HCT116 (cell line): ENCODE results near the gene CFDP1. TPM values are rescaled to one million over a fixed set of nuclear protein-coding genes. Genes with fewer than 3 reads are reported as not detected.

Experiments used
- ATAC-seq: fragments of 200-7000 bp; cut with Tn5 transposase; 2 replicates; pipeline ENCODE4 v1.9.1; 2020; ENCODE audit warnings: mild to moderate bottlenecking, moderate library complexity
- BruUV-seq: library from RNA; stranded (reverse); fragments of 400-500 nt; replicated peaks from 2 replicates; lab custom pipeline; 2021; lab: Mats Ljungman, UMichigan
- CTCF ChIA-PET: fragments of 300-600 bp; sonication (Branson Sonifier 250); formaldehyde crosslinking; loops from one replicate; lab custom pipeline; 2021; ENCODE audit warnings: antibody characterized with exemption; lab: Charles Lee
- POLR2A ChIA-PET: fragments of 300-600, 350-600 bp; sonication (Branson Sonifier 250); formaldehyde crosslinking; loops from one replicate; lab custom pipeline; 2021; ENCODE audit warnings: antibody characterized with exemption; lab: Charles Lee
- RAD21 ChIA-PET, 2 experiments: fragments of 300-600 bp; sonication (Branson Sonifier 250); formaldehyde crosslinking; loops; one replicate each; lab custom pipeline; 2023; ENCODE audit warnings: low total read pairs in 2 of 2; ENCODE audit not compliant: uncharacterized antibody in 2 of 2, unreplicated experiment in 2 of 2, low non-redundant PET in 1 of 2; lab: Charles Lee
- DNase-seq: peaks from one replicate; pipeline ENCODE4 v3.0.0-alpha.2; 2010; ENCODE audit warnings: low read depth, low spot score
- H2AFZ ChIP-seq: fragments of 200-600 bp; shearing (Covaris generic), sonication (generic); 2 replicates; pipeline ENCODE4 v1.6.1; 2017; ENCODE audit warnings: low read depth, mixed run types, mixed read lengths, antibody characterized with exemption, low read length; ENCODE audit not compliant: poor library complexity, severe bottlenecking
- H3K27ac ChIP-seq: 2 replicates; pipeline ENCODE4 v1.5.1; 2012; ENCODE audit warnings: low read depth, low read length
- H3K27me3 ChIP-seq: fragments of 200-600 bp; sonication (generic); 2 replicates; pipeline ENCODE4 v1.6.1; 2016; ENCODE audit warnings: mixed run types, low read length, mixed read lengths; ENCODE audit not compliant: insufficient read depth
- H3K36me3 ChIP-seq, 2 experiments: fragments of 200-500 bp in 1 of 2; fragments of 200-600 bp in 1 of 2; sonication (Bioruptor generic) in 1 of 2; sonication (generic) in 1 of 2; 2 replicates each; pipeline versions ENCODE4 v1.5.1 to v1.6.1; 2014 to 2016; ENCODE audit warnings: low read length in 2 of 2, inconsistent platforms in 1 of 2, mixed read lengths in 1 of 2, mixed run types in 1 of 2; ENCODE audit not compliant: insufficient read depth in 2 of 2, control insufficient read depth in 1 of 2
- H3K4me1 ChIP-seq, 2 experiments: fragments of 200-600 bp in 1 of 2; sonication (generic) in 1 of 2; 2 replicates each; pipeline versions ENCODE4 v1.5.1 to v1.6.1; 2012 to 2017; ENCODE audit warnings: low read length in 2 of 2, inconsistent platforms in 1 of 2, mild to moderate bottlenecking in 1 of 2, mixed read lengths in 1 of 2, mixed run types in 1 of 2, moderate library complexity in 1 of 2; ENCODE audit not compliant: insufficient read depth in 2 of 2, control insufficient read depth in 1 of 2
- H3K4me2 ChIP-seq: fragments of 200-600 bp; sonication (generic); 2 replicates; pipeline ENCODE4 v1.6.1; 2017; ENCODE audit warnings: mixed run types, low read length, mixed read lengths
- H3K4me3 ChIP-seq, 2 experiments: fragments of 200-600 bp in 1 of 2; sonication (generic) in 1 of 2; replicated peaks in 1 of 2; 2 replicates each; pipeline ENCODE4 v1.5.1; 2011 to 2016; ENCODE audit warnings: low read length in 2 of 2, control low read depth in 1 of 2, low read depth in 1 of 2, mild to moderate bottlenecking in 1 of 2, mixed read lengths in 1 of 2, mixed run types in 1 of 2
- H3K79me2 ChIP-seq: fragments of 200-600 bp; sonication (generic); 2 replicates; pipeline ENCODE4 v1.6.1; 2017; ENCODE audit warnings: mild to moderate bottlenecking, mixed run types, low read length, moderate library complexity, mixed read lengths; ENCODE audit not compliant: insufficient read depth
- H3K9ac ChIP-seq: fragments of 200-600 bp; sonication (generic); 2 replicates; pipeline ENCODE4 v1.6.1; 2016; ENCODE audit warnings: low read length, mixed read lengths
- H3K9me2 ChIP-seq: fragments of 200-600 bp; sonication (generic), shearing (Covaris generic); 2 replicates; pipeline ENCODE4 v1.6.1; 2017; ENCODE audit warnings: mixed run types, mild to moderate bottlenecking, moderate library complexity; ENCODE audit not compliant: insufficient read depth
- H3K9me3 ChIP-seq, 2 experiments: fragments of 200-500 bp in 1 of 2; fragments of 200-600 bp in 1 of 2; sonication (Bioruptor generic) in 1 of 2; sonication (generic) in 1 of 2; 2 replicates each; pipeline ENCODE4 v1.6.1; 2014 to 2017; ENCODE audit warnings: low read length in 2 of 2, mixed read lengths in 2 of 2, inconsistent platforms in 1 of 2, low read depth in 1 of 2, mild to moderate bottlenecking in 1 of 2, mixed run types in 1 of 2, moderate library complexity in 1 of 2; ENCODE audit not compliant: control insufficient read depth in 1 of 2, insufficient read depth in 1 of 2
- H4K20me1 ChIP-seq: fragments of 200-600 bp; sonication (generic), shearing (Covaris generic); 2 replicates; pipeline ENCODE4 v1.6.1; 2017; ENCODE audit warnings: mixed run types, mild to moderate bottlenecking, moderate library complexity; ENCODE audit not compliant: insufficient read depth
- EGR1 ChIP-seq: IDR thresholded peaks from 2 replicates; pipeline ENCODE4 v1.6.1; 2012; ENCODE audit warnings: low read depth
- EZH2 ChIP-seq: fragments of 200-600 bp; sonication (generic); IDR thresholded peaks from 2 replicates; pipeline ENCODE4 v1.6.1; 2017; ENCODE audit warnings: antibody characterized with exemption, mixed run types
- EZH2phosphoT487 ChIP-seq: fragments of 200-600 bp; IDR thresholded peaks from 2 replicates; pipeline ENCODE4 v1.6.1; 2018; ENCODE audit warnings: antibody characterized with exemption, borderline replicate concordance
- FOSL1 ChIP-seq: IDR thresholded peaks from 2 replicates; pipeline ENCODE4 v1.6.1; 2012; ENCODE audit warnings: low read depth
- POLR2A ChIP-seq: IDR thresholded peaks from 2 replicates; pipeline ENCODE4 v1.7.0; 2011; ENCODE audit warnings: borderline replicate concordance; ENCODE audit not compliant: insufficient read depth, insufficient read length; ENCODE audit errors: extremely low read depth
- POLR2AphosphoS5 ChIP-seq: IDR thresholded peaks from 2 replicates; pipeline ENCODE4 v1.6.1; 2011; ENCODE audit warnings: mild to moderate bottlenecking, low read depth, low read length, moderate library complexity
- YY1 ChIP-seq: IDR thresholded peaks from 2 replicates; pipeline ENCODE4 v1.6.1; 2011; ENCODE audit warnings: low read length, low read depth, moderate library complexity, mild to moderate bottlenecking; ENCODE audit not compliant: insufficient replicate concordance; ENCODE audit errors: extremely low read depth
- intact Hi-C: fragments of 100-400 bp; cut with micrococcal nuclease; formaldehyde crosslinking; loops from 2 replicates; pipeline ENCODE4 v1.10.0; 2022
- total RNA-seq: library from RNA; stranded (reverse); gene quantifications from one replicate; pipeline ENCODE4 v1.2.1, GENCODE V29; 2021; ENCODE audit not compliant: unreplicated experiment

Gene CFDP1
- total RNA-seq, 1 experiment from 2014 or later = 45.3 TPM

- no peak for TF ChIP-seq YY1
- TF ChIP-seq POLR2A = no peak
- no peak for TF ChIP-seq EZH2phosphoT487
- no peak for TF ChIP-seq EZH2
- TF ChIP-seq EGR1 = no peak
- TF ChIP-seq, all 23 proteins: peak for 0
Observed at GRCh38 chr16:75421820-75422126, 11.5 kb downstream of the CFDP1 start (continued).

- TF ChIP-seq POLR2AphosphoS5 (no peak), FOSL1 (no peak)
- TF ChIP-seq, all 23 proteins: peak for 0
- Histone ChIP-seq H2AFZ (no peak overlapping the region), H3K4me1 (peaks cover 0 to 3% of the 10 kb centered on the region in 2 experiments; a peak in 2 of 4 replicates), H3K4me2 (no peak overlapping the region), H4K20me1 (no peaks in the 10 kb centered on the region), H3K9me2 (no peaks in the 10 kb centered on the region), H3K36me3 (no peaks in the 10 kb centered on the region), H3K9me3 (no peaks in the 10 kb centered on the region), H3K27me3 (no peaks in the 10 kb centered on the region), H3K27ac (no peak overlapping the region), H3K79me2 (peaks cover 86% of the 10 kb centered on the region), H3K4me3 (no peak overlapping the region), H3K9ac (no peak overlapping the region)
- RAD21 ChIA-PET = no interaction called here
- no TSS peak for BruUV-seq
- no peak for DNase-seq
- ATAC-seq = no peak
- CTCF ChIA-PET = interaction anchor here (0.6 to 1.2 kb wide), 3 partner anchors 44 to 187 kb away, joined by 3 to 5 read pairs (median 3); no protein-coding TSS in a partner anchor
- POLR2A ChIA-PET = no interaction called here
- intact Hi-C loops = no loop called here
Observed at GRCh38 chr16:75420987-75421819, 12.1 kb downstream of the CFDP1 start.
